ENCODE results near the gene EPS8L3. TPM values are rescaled to one million over a fixed set of nuclear protein-coding genes. Genes with fewer than 3 reads are reported as not detected.

EPS8L3 gene
- total RNA-seq, 1 donor = not detected

GRCh38 chr1:109807822-109808680, 44.3 kb upstream of the EPS8L3 start:
- Histone ChIP-seq H4K20me1 (ENCODE audit: insufficient read depth, low read length) (no peaks in the 10 kb centered on the region), H3K36me3 (ENCODE audit: insufficient read depth, low read length) (no peaks in the 10 kb centered on the region), H3K27ac (ENCODE audit: low read depth, low read length) (no peak overlapping the region), H3K4me3 (ENCODE audit: insufficient read depth, low read length) (no peak overlapping the region), H3K27me3 (ENCODE audit: insufficient read depth, low read length) (no peaks in the 10 kb centered on the region), H2AFZ (ENCODE audit: low read length) (no peak overlapping the region), H3K9me3 (ENCODE audit: low read depth, low read length) (no peaks in the 10 kb centered on the region), H3K4me1 (ENCODE audit: insufficient read depth, low read length) (peaks cover 27% of the 10 kb centered on the region), H3K4me2 (ENCODE audit: insufficient read depth, low read length) (no peak overlapping the region), H3K79me2 (ENCODE audit: insufficient read depth, low read length) (no peaks in the 10 kb centered on the region)
- no peak for DNase-seq (ENCODE audit: insufficient read length, low spot score, missing footprints)
- no peak for TF ChIP-seq CTCF (IDR thresholded peaks at IDR 0.05; ENCODE audit: extremely low read depth, low read depth, low read length)

- no peak overlapping the region for H3K4me2 ChIP-seq (ENCODE audit: insufficient read depth, low read length)
- no peak for DNase-seq (ENCODE audit: insufficient read length, low spot score, missing footprints)
- H3K9me3 ChIP-seq (ENCODE audit: low read depth, low read length) = no peaks in the 10 kb centered on the region
- TF ChIP-seq CTCF (IDR thresholded peaks at IDR 0.05; ENCODE audit: extremely low read depth, low read depth, low read length) = no peak
- H3K79me2 ChIP-seq (ENCODE audit: insufficient read depth, low read length) = no peaks in the 10 kb centered on the region
- no peak overlapping the region for H3K4me3 ChIP-seq (ENCODE audit: insufficient read depth, low read length)
- H3K4me1 ChIP-seq (ENCODE audit: insufficient read depth, low read length) = peaks cover 32% of the 10 kb centered on the region
- H3K27ac ChIP-seq (ENCODE audit: low read depth, low read length) = no peak overlapping the region
- H2AFZ ChIP-seq (ENCODE audit: low read length) = no peak overlapping the region
- no peaks in the 10 kb centered on the region for H3K36me3 ChIP-seq (ENCODE audit: insufficient read depth, low read length)
- H4K20me1 ChIP-seq (ENCODE audit: insufficient read depth, low read length) = no peaks in the 10 kb centered on the region
- no peaks in the 10 kb centered on the region for H3K27me3 ChIP-seq (ENCODE audit: insufficient read depth, low read length)
Measured at GRCh38 chr1:109807402-109807801, 43.7 kb upstream of the EPS8L3 start.

DNA sequence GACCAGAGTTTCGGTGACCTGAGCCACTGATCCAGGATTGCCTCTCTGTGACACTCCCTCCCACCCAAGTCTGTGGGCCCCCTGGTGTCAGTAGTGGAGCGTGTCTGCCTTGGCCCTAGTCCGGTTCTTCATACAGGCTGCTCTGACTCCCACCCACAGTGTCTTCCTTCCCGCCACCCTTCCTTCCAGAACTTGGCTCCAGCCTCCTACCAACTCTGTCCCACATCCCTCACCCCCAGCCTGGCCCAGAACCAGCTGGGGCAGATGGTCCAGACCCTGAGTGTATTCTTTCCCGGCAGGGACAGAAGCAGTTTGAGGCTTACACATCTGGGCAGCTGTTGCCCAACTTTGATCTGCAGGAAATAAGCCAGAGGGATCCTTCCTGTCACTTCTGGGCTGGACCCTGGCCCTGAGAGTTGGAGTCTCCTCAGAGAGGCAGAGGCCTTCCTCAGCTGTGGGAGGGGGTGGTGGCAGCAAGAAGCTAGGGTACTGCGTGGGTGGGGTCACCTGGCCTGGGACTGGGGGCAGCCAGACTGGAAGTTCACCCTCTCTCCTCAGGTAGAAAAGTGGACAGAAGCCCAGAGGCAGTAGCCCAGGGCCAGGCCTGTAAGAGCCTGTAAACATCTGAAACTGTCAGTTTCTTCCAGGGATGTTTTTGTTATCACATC, 43.1 kb upstream of the EPS8L3 start:
- no peak for TF ChIP-seq CTCF (IDR thresholded peaks at IDR 0.05; ENCODE audit: extremely low read depth, low read depth, low read length)
- no peak for DNase-seq (ENCODE audit: insufficient read length, low spot score, missing footprints)
- Histone ChIP-seq H3K79me2 (ENCODE audit: insufficient read depth, low read length) (no peaks in the 10 kb centered on the region), H3K27me3 (ENCODE audit: insufficient read depth, low read length) (no peaks in the 10 kb centered on the region), H3K4me2 (ENCODE audit: insufficient read depth, low read length) (no peak overlapping the region), H3K9me3 (ENCODE audit: low read depth, low read length) (no peaks in the 10 kb centered on the region), H3K4me1 (ENCODE audit: insufficient read depth, low read length) (peaks cover 32% of the 10 kb centered on the region), H3K27ac (ENCODE audit: low read depth, low read length) (no peak overlapping the region), H4K20me1 (ENCODE audit: insufficient read depth, low read length) (no peaks in the 10 kb centered on the region), H2AFZ (ENCODE audit: low read length) (no peak overlapping the region), H3K36me3 (ENCODE audit: insufficient read depth, low read length) (no peaks in the 10 kb centered on the region), H3K4me3 (ENCODE audit: insufficient read depth, low read length) (no peak overlapping the region)

- Histone ChIP-seq H2AFZ (ENCODE audit: low read length) (no peak overlapping the region), H3K4me3 (ENCODE audit: insufficient read depth, low read length) (no peak overlapping the region), H3K79me2 (ENCODE audit: insufficient read depth, low read length) (no peaks in the 10 kb centered on the region), H3K4me2 (ENCODE audit: insufficient read depth, low read length) (no peak overlapping the region), H3K27me3 (ENCODE audit: insufficient read depth, low read length) (no peaks in the 10 kb centered on the region), H3K9me3 (ENCODE audit: low read depth, low read length) (no peaks in the 10 kb centered on the region), H3K4me1 (ENCODE audit: insufficient read depth, low read length) (peaks cover 32% of the 10 kb centered on the region), H3K27ac (ENCODE audit: low read depth, low read length) (no peak overlapping the region), H3K36me3 (ENCODE audit: insufficient read depth, low read length) (no peaks in the 10 kb centered on the region), H4K20me1 (ENCODE audit: insufficient read depth, low read length) (no peaks in the 10 kb centered on the region)
- TF ChIP-seq CTCF (IDR thresholded peaks at IDR 0.05; ENCODE audit: extremely low read depth, low read depth, low read length) = no peak
- no peak for DNase-seq (ENCODE audit: insufficient read length, low spot score, missing footprints)
Measured at GRCh38 chr1:109805486-109806165, 41.9 kb upstream of the EPS8L3 start.

Measured in osteoblast (primary cell).